H1 (cell line): Measurements from ENCODE around the gene CUX1. TPM values are rescaled to one million over a fixed set of nuclear protein-coding genes. Genes with fewer than 3 reads are reported as not detected.

Source experiments
- RBBP5 ChIP-seq: IDR thresholded peaks from 2 replicates; pipeline ENCODE4 v1.7.1; 2012; ENCODE audit warnings: low read depth, mild to moderate bottlenecking, inconsistent platforms, low read length, moderate library complexity, borderline replicate concordance
- polyA plus RNA-seq, 7 experiments: library from polyadenylated mRNA; depleted of rRNA in 3 of 7; stranded (reverse) in 5 of 7; unstranded in 2 of 7; fragments of >200 nt in 5 of 7; fragments of 200-250 nt in 2 of 7; gene quantifications; 1 replicate in 5 of 7; 2 replicates in 1 of 7; 4 replicates in 1 of 7; pipeline versions ENCODE4 v1.2.1 to v1.2.3, GENCODE V29; 2011 to 2013; ENCODE audit warnings: missing spikeins in 2 of 7, mixed read lengths in 2 of 7
- total RNA-seq: library from RNA; stranded (reverse); fragmentation: NEBNext Ultra II Directional; extraction: Animal tissue kit (Norgen Biotek cat#: 25700); gene quantifications from 2 replicates; pipeline ENCODE4 v1.2.1, GENCODE V29; 2021

Gene CUX1
- total and polyA plus RNA-seq, 2 of the 8 experiments (the other 6 are each of a cell fraction or from before 2014, with no cell fraction given) = 21.6 to 65.9 TPM

- no peak for TF ChIP-seq RBBP5
- TF ChIP-seq, all 59 proteins: peak for 0
Measured at GRCh38 chr7:102066476-102066875, 249.1 kb downstream of the CUX1 start (continued).
